Esophagus muscularis mucosa (tissue), 3 donors: ENCODE results near the gene ADAMTSL1.

ENCODE experiments used
- POLR2A ChIP-seq: fragments of 450-650 bp; IDR thresholded peaks from one replicate; pipeline ENCODE4 v1.6.1; 2017; ENCODE audit warnings: antibody characterized with exemption, moderate library complexity, mild to moderate bottlenecking, low read depth
- POLR2AphosphoS5 ChIP-seq, 2 donors: sonication (generic); formaldehyde crosslinking; IDR thresholded peaks; one replicate each; pipeline ENCODE4 v1.6.1; 2017; ENCODE audit warnings: antibody characterized with exemption in 2 of 2
- TF ChIP-seq, protein P1 (sequence below), 3 experiments: fragments of 200-600 bp in 2 of 3; fragments of 450-650 bp in 1 of 3; sonication (generic) in 2 of 3; IDR thresholded peaks; one replicate each; pipeline ENCODE4 v1.5.1; 2017 to 2019; ENCODE audit warnings: antibody characterized with exemption in 3 of 3, mild to moderate bottlenecking in 2 of 3, moderate library complexity in 1 of 3

DNA sequence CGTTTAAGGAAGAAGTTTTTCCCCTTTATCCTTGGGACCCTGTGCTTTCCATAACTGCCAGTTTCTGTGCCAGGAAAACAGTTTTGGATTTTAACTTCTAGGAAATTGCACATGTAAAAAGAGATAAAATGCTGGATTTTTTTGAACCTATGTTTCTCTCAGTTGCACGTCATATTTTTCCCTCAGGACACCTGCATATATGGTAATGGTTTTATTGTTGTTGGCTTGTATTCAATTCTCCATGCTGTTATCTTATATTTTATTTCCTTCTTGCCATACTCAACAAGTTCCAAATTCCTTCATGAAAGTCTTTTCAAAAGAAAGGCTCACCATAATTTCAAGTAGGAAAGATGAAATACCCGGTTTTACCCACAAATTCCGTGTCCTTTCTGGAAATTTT, 7.9 kb upstream of the ADAMTSL1 start:
- TF ChIP-seq, protein P1, sequence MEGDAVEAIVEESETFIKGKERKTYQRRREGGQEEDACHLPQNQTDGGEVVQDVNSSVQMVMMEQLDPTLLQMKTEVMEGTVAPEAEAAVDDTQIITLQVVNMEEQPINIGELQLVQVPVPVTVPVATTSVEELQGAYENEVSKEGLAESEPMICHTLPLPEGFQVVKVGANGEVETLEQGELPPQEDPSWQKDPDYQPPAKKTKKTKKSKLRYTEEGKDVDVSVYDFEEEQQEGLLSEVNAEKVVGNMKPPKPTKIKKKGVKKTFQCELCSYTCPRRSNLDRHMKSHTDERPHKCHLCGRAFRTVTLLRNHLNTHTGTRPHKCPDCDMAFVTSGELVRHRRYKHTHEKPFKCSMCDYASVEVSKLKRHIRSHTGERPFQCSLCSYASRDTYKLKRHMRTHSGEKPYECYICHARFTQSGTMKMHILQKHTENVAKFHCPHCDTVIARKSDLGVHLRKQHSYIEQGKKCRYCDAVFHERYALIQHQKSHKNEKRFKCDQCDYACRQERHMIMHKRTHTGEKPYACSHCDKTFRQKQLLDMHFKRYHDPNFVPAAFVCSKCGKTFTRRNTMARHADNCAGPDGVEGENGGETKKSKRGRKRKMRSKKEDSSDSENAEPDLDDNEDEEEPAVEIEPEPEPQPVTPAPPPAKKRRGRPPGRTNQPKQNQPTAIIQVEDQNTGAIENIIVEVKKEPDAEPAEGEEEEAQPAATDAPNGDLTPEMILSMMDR (IDR thresholded peaks at IDR 0.05): no peak
- TF ChIP-seq POLR2A: no peak
- no peak for TF ChIP-seq POLR2AphosphoS5 (IDR thresholded peaks at IDR 0.05)
